SU-DHL-6 (cell line): ENCODE data around the gene CACNB4.

ENCODE experiments used
- CTCF ChIP-seq: fragments of 200-600 bp; sonication (generic); IDR thresholded peaks from one replicate; pipeline ENCODE4 v1.5.1; 2017; ENCODE audit warnings: antibody characterized with exemption, mild to moderate bottlenecking, low read length, moderate library complexity; ENCODE audit not compliant: insufficient read depth, poor library complexity, severe bottlenecking
- EZH2phosphoT487 ChIP-seq: fragments of 200-600 bp; sonication (generic), shearing (Covaris generic); conservative IDR thresholded peaks from 2 replicates; pipeline ENCODE4 v1.6.1; 2018; ENCODE audit warnings: mild to moderate bottlenecking, antibody characterized with exemption, low read length, moderate library complexity, mixed read lengths

- TF ChIP-seq CTCF (no peak), EZH2phosphoT487 (no peak)
Measured at GRCh38 chr2:152134488-152135280, 35.8 kb upstream of the CACNB4 start.
